NCI-H446 (cell line): ENCODE results near the gene PSEN2.
"Not testable (repeated sequence)": the region's sequence is repeated elsewhere in the genome, so short reads cannot be mapped to it uniquely, and the experiment has no call there.

Source experiments
- DNase-seq, 2 experiments: peaks; one replicate each; lab custom pipeline; 2025; lab: John Stamatoyannopoulos, UW

The PSEN2 gene

GRCh38 chr1:226870401-226871279 is at the start of gene PSEN2:
PSEN2 (plus strand) TSS chr1:226870616; CDS start chr1:226881908, 11,292 bp downstream.
- peak in 1 of 2 experiments; percentile 71 for DNase-seq

GRCh38 chr1:226820941-226821718 is 49.3 kb upstream of the PSEN2 start:
- DNase-seq: peak; percentile 20 to 69

GRCh38 chr1:226821719-226822085 is 48.7 kb upstream of the PSEN2 start:
- no peak for DNase-seq

- no peak for DNase-seq
These were observed 46.8 kb upstream of the PSEN2 start for GRCh38 chr1:226823643-226824042.

- peak; percentile 30 to 67 for DNase-seq
These were observed 45.2 kb upstream of the PSEN2 start for GRCh38 chr1:226825037-226825745.

GRCh38 chr1:226825746-226826100 is 44.7 kb upstream of the PSEN2 start:
- no peak for DNase-seq

GRCh38 chr1:226826479-226827261 is 43.7 kb upstream of the PSEN2 start:
- no peak for DNase-seq

- DNase-seq: peak in 1 of 2 experiments; percentile 18
These were observed 43.0 kb upstream of the PSEN2 start for GRCh38 chr1:226827458-226827857.

DNA sequence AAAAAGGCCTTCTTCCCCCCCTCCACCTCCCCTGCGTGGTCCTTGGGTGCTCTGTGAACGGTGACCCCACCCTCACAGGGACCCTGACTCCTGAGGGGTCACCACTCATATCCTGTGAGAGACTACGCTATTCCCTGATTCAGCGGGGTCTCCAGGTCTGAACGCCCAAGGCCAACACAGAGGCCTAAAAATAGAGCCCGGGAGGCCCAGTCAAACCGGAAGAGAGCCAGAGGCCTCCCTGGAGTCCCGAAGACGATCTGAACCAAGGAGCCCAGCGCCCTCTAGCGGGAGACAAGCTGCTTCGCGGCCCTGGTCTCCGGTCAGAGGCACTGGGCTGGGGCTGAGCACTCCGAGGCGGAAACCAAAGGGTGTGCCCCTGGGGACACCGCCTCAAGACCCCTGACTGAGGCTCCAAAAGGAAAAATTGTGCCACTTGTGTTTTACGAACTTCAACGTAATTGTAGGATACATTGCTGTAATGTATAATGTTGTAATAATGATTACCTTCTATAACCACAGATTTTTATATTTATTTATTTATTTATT is 42.4 kb upstream of the PSEN2 start:
- DNase-seq: peak; percentile 97

GRCh38 chr1:226829105-226829504 is 41.3 kb upstream of the PSEN2 start:
- DNase-seq: no peak

- DNase-seq: no peak
These were observed 38.5 kb upstream of the PSEN2 start for GRCh38 chr1:226831953-226832352.

GRCh38 chr1:226832613-226833012 is 37.8 kb upstream of the PSEN2 start:
- no peak for DNase-seq

- DNase-seq: not testable (repeated sequence)
These were observed 36.2 kb upstream of the PSEN2 start for GRCh38 chr1:226834179-226834578.

DNA sequence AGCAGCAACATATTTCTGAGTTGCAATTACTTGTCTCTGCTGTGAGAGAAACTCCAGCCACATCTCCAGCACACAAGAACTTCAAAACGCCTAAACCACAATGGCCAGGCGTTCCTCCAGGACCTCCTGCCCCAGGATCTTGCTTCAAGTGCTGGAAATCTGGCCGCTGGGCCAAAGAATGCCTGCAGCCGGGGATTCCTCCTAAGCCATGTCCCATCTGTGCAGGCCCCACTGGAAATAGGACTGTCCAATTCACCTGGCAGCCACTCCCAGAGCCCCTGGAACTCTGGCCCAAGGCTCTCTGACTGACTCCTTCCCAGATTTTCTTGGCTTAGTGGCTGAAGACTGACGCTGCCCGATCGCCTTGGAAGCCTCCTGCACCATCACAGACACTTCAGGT is 35.0 kb upstream of the PSEN2 start:
- not testable (repeated sequence) for DNase-seq

- DNase-seq: not testable (repeated sequence)
These were observed 32.5 kb upstream of the PSEN2 start for GRCh38 chr1:226837966-226838365.

DNA sequence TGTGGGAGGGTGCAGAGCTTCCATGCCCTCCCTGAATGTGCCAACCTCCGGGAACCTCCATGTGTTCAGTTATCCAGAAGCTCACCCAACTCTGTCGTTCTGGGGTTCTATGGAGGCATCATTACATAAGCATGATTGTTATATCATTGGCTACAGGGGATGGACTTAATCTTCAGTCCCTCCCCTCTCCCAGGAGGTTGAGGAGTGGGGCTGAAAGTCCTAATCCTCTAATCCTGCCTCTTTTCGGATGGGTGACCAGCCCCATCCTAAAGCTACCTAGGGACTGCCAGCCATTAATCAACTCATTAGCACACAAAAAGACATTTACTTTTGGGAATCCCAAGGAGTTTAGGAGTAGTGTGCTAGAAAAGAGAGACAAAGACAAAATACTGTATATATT is 32.0 kb upstream of the PSEN2 start:
- no peak for DNase-seq

DNA sequence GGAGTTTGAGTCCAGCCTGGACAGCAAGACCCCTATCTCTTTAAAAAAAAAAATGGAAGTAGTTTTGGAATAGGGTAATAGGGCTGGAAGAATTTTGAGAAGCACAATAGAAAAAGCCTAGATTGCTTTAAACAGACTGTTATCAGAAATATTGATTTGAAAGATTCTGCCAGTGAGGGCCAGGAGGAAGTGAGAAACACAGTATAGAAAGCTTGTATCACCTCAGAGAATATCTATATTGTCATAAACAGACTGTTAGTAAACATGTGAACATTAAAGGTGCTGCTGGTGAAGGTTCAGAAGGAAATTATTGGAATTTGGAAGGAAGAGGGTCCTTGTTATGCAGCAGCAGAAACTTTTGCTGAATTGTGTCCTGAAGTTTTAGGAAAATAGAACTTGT is 24.8 kb upstream of the PSEN2 start:
- no peak for DNase-seq

GRCh38 chr1:226846786-226847185 is 23.6 kb upstream of the PSEN2 start:
- no peak for DNase-seq

DNA sequence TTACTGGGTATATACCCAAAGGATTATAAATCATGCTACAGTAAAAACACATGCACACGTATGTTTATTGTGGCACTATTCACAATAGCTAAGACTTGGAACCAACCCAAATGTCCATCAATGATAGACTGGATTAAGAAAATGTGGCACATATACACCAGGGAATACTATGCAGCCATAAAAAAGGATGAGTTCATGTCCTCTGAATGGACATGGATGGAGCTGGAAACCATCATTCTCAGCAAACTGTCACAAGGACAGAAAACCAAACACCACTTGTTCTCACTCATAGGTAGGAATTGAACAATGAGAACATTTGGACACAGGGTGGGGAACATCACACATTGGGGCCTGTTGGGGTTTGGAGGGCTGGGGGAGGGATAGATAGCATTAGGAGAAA is 15.9 kb upstream of the PSEN2 start:
- DNase-seq: not testable (repeated sequence)

DNA sequence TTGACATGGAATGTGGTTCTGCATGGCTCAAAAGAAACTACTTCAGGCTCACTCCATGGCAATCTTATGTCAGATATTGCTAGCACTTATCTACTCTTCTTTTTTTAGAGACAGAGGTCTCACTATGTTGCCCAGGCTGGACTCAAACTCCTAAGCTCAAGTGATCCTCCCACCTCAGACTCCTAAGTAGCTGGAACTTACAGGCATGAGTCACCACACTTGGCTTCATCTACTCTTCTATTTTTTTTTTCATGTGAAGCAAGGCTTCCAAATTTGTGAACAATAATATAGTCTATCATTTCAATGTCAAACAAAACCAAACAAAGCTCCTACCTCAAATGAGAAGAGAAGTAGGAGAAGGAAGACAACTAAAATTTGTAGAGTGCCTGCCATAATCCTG is 7.5 kb upstream of the PSEN2 start:
- peak in 1 of 2 experiments; percentile 32 for DNase-seq

- DNase-seq: no peak
These were observed 7.0 kb upstream of the PSEN2 start for GRCh38 chr1:226863446-226863845.
